ENCODE results near the gene TAB2. TPM values are rescaled to one million over a fixed set of nuclear protein-coding genes. Genes with fewer than 3 reads are reported as not detected.

TAB2 gene
- total RNA-seq, 1 experiment from 2014 or later = 52.2 TPM

GRCh38 chr6:149457316-149457884 lies 139.9 kb downstream of the TAB2 start:
- no peak for TF ChIP-seq EZH2 (IDR thresholded peaks at IDR 0.05; ENCODE audit: borderline replicate concordance, low read depth, low read length, poor library complexity, severe bottlenecking)
- no peak for TF ChIP-seq CTCF (conservative IDR thresholded peaks at IDR 0.05; ENCODE audit: low read depth, low read length)
- no peak overlapping the region for H3K27ac ChIP-seq (ENCODE audit: low read depth, low read length, poor library complexity, severe bottlenecking)
- BruUV-seq (replicated peaks) = no TSS peak
- H3K4me3 ChIP-seq (ENCODE audit: low read depth, low read length, poor library complexity, severe bottlenecking) = no peak overlapping the region
- no peaks in the 10 kb centered on the region for H3K9me3 ChIP-seq (ENCODE audit: low read depth, low read length, poor library complexity, severe bottlenecking)
- POLR2A ChIA-PET (ENCODE audit: low non-redundant PET) = no interaction called here
- H3K4me1 ChIP-seq (ENCODE audit: insufficient read depth, low read length, poor library complexity, severe bottlenecking) = peaks cover 7% of the 10 kb centered on the region
- intact Hi-C loops (cut with micrococcal nuclease; ENCODE audit: unreplicated experiment) = no loop called here
- H3K27me3 ChIP-seq (replicated peaks; ENCODE audit: insufficient read depth, low read depth, low read length, poor library complexity) = no peaks in the 10 kb centered on the region
- no peaks in the 10 kb centered on the region for H3K36me3 ChIP-seq (ENCODE audit: insufficient read depth, low read length, poor library complexity, severe bottlenecking)
- CTCF ChIA-PET = no interaction called here
- DNase-seq (ENCODE audit: low spot score) = no peak

GRCh38 chr6:149458196-149458595 lies 140.7 kb downstream of the TAB2 start:
- CTCF ChIA-PET = no interaction called here
- Histone ChIP-seq H3K4me3 (ENCODE audit: low read depth, low read length, poor library complexity, severe bottlenecking) (no peak overlapping the region), H3K9me3 (ENCODE audit: low read depth, low read length, poor library complexity, severe bottlenecking) (no peaks in the 10 kb centered on the region), H3K27me3 (replicated peaks; ENCODE audit: insufficient read depth, low read depth, low read length, poor library complexity) (no peaks in the 10 kb centered on the region), H3K36me3 (ENCODE audit: insufficient read depth, low read length, poor library complexity, severe bottlenecking) (no peaks in the 10 kb centered on the region), H3K27ac (ENCODE audit: low read depth, low read length, poor library complexity, severe bottlenecking) (no peak overlapping the region), H3K4me1 (ENCODE audit: insufficient read depth, low read length, poor library complexity, severe bottlenecking) (peaks cover 7% of the 10 kb centered on the region)
- no peak for DNase-seq (ENCODE audit: low spot score)
- POLR2A ChIA-PET (ENCODE audit: low non-redundant PET) = no interaction called here
- TF ChIP-seq CTCF (conservative IDR thresholded peaks at IDR 0.05; ENCODE audit: low read depth, low read length) = no peak
- TF ChIP-seq EZH2 (IDR thresholded peaks at IDR 0.05; ENCODE audit: borderline replicate concordance, low read depth, low read length, poor library complexity, severe bottlenecking) = no peak
- BruUV-seq (replicated peaks) = no TSS peak
- intact Hi-C loops (cut with micrococcal nuclease; ENCODE audit: unreplicated experiment) = no loop called here

GRCh38 chr6:149458806-149459205 lies 141.3 kb downstream of the TAB2 start:
- intact Hi-C loops (cut with micrococcal nuclease; ENCODE audit: unreplicated experiment) = no loop called here
- no peak overlapping the region for H3K27ac ChIP-seq (ENCODE audit: low read depth, low read length, poor library complexity, severe bottlenecking)
- CTCF ChIA-PET = no interaction called here
- BruUV-seq (replicated peaks) = no TSS peak
- H3K4me1 ChIP-seq (ENCODE audit: insufficient read depth, low read length, poor library complexity, severe bottlenecking) = peaks cover 7% of the 10 kb centered on the region
- no peaks in the 10 kb centered on the region for H3K36me3 ChIP-seq (ENCODE audit: insufficient read depth, low read length, poor library complexity, severe bottlenecking)
- H3K4me3 ChIP-seq (ENCODE audit: low read depth, low read length, poor library complexity, severe bottlenecking) = no peak overlapping the region
- H3K27me3 ChIP-seq (replicated peaks; ENCODE audit: insufficient read depth, low read depth, low read length, poor library complexity) = no peaks in the 10 kb centered on the region
- no peaks in the 10 kb centered on the region for H3K9me3 ChIP-seq (ENCODE audit: low read depth, low read length, poor library complexity, severe bottlenecking)
- TF ChIP-seq EZH2 (IDR thresholded peaks at IDR 0.05; ENCODE audit: borderline replicate concordance, low read depth, low read length, poor library complexity, severe bottlenecking) (no peak), CTCF (conservative IDR thresholded peaks at IDR 0.05; ENCODE audit: low read depth, low read length) (no peak)
- no peak for DNase-seq (ENCODE audit: low spot score)
- POLR2A ChIA-PET (ENCODE audit: low non-redundant PET) = no interaction called here

Measured in A673 (cell line).